DMS 273 (cell line): ENCODE results near the gene OR7A10.

Source experiments
- DNase-seq: peaks from one replicate; lab custom pipeline; 2025; ENCODE audit not compliant: unreplicated experiment; lab: John Stamatoyannopoulos, UW

Gene OR7A10

DNA sequence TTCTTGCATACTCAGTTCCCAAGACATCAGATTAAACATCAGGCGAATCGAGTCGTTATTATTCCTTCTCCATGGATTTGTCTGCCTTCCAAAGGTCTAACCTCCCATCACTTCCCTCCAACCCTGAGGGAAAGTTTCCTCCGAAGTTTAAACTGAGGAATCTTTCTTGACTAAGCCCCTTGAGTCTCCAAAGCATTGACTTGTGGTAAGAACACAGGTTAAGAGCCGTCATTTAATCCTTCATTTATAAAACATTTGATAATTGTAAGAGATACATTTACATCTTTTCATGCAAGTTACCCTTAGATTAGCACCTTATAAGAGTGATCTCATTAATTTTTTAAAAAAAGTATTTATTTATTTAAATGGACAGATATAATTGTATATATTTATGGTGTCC is at the start of gene OR7A10:
OR7A10 (minus strand) TSS at position 101 of the 400 bp plus-strand sequence. CDS start 7,045 bp downstream, outside the sequence.
- no peak for DNase-seq

DNA sequence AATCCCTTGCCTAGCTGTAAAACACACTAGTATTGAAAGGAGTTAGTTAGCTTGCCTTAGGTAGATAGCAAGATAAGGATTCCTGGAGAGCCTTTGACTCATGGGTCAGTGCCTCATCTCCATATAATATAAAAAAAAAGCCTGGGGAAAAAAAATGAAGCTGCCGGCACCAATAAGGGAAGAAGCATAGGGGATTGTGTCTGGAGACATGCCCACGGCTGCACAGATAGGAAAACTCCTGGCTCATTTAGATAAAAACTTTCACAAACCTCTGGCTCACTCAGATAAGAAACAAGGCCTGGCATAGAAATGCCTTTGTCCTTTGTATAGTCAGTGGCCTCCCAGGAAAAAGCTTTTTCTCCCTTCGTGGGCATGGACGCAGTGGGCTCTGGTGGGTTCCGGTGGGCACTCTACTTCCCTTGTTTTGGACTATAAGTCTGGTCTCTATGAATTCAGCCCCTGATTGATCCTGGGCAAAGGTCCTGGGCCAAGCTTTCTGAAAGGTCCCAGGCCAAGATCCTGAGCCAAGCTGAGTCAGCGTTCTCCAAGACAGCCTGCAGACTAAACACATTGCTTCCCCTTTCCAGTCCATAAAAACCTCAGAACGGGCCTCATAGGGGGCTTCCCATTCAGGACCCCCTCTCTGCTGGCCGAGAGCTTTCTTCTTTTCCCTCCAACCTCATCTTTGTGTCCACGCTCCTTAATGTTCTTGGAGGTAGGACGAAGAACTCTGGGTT is 42.1 kb upstream of the OR7A10 start:
- DNase-seq = no peak

DNA sequence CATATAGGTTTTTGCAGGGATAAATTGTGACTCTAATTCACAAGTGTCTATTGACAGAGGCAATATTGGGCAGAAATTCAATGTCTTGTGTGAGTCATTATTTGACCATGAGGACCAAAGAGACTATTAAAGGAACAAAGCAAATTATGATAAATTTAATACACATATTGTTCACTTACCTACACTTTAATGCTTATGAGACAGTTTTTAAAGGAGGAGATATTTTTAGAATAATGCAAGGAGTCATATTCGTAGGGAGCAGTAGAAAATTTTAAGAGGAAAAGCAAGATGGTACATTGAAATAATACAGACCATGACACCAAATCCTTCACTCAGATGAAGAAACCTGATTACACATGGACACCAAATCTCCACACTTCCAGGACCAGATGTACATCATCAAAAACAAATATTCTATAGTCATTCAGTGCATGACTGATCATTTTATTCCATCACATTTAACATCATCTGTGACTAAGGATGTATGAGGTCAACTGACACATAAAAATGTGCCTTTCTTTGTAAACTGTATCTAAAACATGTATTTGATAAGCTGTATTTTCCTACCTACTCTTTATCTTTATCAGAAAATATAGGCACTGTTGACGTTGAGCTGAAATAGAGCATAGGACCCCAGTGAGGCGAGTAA is 41.4 kb upstream of the OR7A10 start:
- DNase-seq = no peak

DNA sequence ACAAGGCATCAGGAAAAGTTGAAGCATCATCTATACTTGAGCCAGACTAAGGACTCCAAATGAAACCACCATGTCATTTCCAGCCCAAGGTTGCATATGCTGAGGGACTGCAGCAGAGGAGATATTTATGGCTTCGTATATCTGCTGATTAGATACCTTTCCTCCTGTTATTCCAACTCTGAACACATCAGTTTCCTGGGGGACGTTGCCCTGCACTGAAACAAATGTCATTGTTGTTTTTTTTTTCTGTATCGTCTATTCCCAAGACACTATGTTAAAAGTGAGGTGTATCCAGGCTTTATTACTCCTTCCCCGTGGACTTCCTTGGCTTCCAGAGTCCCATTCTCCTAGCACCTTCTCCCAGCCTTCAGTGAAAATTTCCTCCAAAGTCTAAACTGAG is 37.3 kb upstream of the OR7A10 start, which contains the start of gene OR7A17:
OR7A17 (minus strand) TSS at position 101 of the 400 bp plus-strand sequence. CDS start 4,777 bp downstream, outside the sequence.
- no peak for DNase-seq

DNA sequence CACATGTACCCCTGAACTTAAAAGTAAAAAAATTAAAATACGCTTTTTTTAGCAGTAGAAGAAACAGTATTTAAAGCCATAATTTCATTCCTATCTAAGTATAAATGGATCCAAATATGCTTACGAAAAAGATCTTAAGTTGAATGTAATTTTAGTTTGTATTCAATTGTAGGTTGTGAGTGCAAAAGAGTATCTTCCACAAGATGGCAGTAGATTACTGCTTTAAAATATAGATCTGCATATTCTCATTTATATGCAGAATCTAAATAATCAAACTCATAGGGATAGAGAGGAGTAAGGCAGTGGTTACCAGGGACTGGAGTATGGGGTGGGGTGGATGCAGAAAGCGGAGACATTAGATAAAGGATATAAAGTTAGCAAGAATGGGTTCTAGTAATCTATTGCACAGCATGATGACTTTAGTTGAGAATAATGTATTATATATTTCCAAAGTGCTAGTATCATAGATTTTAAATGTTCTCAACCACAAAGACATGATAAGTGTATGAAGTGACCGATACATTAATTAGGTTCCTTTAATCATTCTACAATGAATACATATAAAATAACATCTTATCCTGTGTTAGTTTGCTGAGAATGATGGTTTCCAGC is 23.0 kb upstream of the OR7A10 start:
- peak; percentile 38 for DNase-seq

DNA sequence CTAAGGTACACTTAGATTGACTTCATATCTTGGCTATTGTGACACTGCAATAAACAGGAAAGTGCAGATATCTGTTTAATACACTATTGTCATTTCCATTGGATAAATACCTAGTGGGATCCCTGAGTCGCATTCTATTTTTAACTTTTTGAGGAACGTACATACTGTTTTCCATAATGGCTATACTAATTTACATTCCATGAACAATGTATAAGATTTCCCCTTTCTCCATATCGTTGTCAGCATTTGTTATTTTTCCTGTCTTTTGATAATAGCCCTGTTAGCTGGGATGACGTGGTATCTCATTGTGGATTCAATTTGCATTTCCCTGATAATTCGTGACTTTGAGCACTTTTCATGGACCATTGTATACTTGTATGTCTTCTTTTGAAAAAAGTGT is 19.8 kb upstream of the OR7A10 start:
- DNase-seq = no peak

DNA sequence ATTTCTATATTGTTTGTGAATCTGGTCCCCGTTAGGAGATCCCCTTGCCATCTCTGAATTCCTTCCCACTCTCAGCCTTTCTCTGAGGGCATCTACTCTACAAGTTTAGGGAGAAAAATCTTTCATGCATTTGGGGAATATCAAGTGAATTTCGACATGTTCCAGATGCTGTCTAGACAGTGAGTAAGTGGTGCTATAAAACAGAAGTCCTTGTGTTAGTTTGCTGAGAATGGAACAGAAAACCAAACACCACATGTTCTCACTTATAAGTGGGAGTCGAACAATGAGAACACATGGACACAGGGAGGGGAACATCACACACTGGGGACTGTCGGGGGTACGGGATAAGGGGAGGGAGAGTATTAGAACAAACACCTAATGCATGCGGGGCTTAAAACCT is 5.1 kb downstream of the OR7A10 start:
- no peak for DNase-seq

DNA sequence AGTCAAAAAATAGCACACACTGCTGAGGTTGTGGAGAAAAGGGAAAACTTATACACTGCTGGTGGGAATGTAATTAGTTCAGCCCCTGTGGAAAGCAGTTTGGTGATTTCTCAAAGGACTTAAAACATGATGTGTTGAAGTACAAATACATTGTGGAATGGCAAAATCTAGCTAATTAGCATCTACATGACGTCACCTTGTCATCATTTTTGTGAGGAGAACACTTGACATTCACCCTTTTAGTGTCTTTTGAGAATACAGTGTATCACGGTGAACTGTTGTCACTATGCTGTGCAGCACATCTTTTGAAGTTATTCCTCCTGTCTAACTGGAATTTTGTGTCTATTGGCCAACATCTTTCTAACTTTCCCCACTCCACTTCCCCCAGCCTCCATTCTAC is 5.6 kb downstream of the OR7A10 start:
- DNase-seq = no peak

DNA sequence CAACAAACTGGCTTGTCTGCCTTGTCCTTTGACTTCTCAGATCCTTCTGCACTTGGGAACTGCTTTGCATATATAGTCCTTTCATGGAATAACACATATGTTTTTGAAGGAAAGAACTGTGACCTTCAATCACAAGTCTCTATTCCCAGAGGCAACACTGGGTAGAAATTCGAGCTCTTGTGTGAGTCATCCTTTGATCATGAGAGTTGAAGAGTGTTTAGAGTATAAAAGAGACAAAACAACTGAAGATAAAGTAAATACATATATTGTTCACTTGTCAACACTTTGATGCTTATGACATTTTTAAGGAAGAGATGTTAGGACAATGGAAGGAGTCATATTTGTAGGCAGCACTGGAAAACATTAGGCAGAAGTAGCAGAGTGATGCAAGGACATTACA is 8.5 kb downstream of the OR7A10 start:
- no peak for DNase-seq

DNA sequence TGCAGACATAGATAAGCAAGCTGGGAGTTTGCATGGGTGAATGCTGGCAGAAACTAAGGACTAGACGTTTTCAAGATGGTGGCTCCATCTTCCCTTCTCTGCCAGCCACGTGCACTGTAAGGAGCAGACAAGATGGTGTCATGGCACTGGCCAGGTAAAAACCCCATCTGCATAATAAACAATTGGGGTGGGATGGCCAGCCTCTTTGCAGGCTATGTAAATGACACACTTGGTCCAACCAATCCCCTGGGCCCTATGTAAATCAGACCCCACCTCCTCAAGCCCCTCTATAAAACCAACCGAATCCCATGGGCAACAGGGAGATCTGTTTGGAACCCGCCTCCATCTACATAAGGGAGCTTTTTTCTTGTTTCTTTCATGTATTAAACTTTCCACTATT is 11.3 kb downstream of the OR7A10 start:
- DNase-seq = no peak

DNA sequence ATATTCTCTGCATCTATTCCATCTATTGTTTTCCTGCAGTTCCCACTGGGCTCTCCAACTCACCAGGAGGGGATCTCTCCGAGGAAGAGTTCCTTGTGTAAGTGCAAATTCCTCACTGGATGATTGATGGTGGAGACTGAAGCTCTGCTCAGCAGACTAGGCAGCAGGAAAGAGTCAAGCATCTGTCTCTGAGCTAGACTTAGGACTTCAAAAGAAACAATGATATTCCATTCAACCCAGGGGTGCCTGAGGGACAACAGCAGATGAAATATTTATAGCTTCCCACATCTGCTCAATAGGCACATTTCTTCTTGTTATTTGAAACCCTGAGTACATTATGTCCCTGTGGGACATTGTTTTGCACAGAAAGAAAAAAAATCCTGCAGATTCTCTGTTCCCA is 13.7 kb downstream of the OR7A10 start, which contains the start of the genes OR7A5 and OR7C1:
OR7A5 (minus strand) TSS at position 175 of the 400 bp plus-strand sequence. CDS start 6,944 bp downstream, outside the sequence.
OR7C1 (minus strand) TSS at position 175 of the 400 bp plus-strand sequence. CDS start 35,049 bp downstream, outside the sequence.
- DNase-seq = no peak

DNA sequence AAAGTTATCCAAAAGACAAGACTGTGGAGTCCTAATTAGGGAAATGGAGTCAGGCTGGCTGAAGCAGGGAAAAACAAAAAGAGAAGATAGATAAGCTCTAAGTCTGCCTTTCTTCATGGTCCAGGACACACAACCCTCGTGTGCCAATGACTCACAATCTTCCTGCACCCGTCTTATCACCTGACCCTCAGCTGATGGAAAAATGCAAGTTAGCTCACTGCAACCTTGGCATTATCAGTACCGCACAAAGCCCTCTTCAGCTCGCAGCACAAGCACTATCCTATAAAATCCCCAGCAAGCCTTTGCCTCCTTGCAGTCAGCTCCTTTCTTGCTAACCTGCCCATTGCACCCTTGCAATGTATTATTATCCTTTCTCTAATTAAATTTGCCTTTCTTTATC is 18.0 kb downstream of the OR7A10 start:
- DNase-seq = no peak

DNA sequence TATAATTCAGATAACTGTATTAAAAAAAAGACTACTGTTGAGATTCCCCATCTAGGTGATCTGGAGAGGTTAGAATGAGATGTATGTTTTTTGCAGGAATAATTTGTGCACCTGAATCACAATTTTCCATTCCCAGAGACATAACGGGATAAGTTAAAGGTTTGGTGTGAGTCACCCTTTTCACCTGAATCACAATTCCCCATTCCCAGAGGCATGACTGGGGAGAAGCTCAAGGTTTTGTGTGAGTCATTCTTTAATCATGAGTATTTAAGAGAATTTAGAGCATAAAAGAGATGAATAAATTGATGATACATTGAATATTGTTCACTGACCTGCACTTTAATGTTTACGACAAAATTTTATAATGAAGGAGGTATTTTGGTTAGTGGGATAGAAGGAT is 22.7 kb downstream of the OR7A10 start:
- no peak for DNase-seq

DNA sequence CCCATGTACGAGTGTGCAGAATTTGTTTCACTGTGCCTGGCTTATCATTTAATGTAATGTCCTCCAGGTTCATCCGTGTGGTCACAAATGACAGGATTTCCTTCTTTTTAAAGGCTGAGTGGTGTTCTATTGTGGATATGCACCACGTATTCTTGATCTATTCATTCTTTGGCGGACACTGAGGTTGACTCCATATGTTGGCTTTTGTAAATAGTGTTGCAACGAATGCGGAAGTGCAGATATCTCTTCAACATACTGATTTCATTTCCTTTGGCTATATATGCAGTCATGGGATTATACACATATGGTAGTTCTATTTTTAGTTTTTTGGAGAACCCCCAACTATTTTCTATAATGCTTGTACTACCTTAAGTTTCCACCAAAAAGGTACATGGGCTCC is 26.8 kb downstream of the OR7A10 start:
- DNase-seq = no peak

DNA sequence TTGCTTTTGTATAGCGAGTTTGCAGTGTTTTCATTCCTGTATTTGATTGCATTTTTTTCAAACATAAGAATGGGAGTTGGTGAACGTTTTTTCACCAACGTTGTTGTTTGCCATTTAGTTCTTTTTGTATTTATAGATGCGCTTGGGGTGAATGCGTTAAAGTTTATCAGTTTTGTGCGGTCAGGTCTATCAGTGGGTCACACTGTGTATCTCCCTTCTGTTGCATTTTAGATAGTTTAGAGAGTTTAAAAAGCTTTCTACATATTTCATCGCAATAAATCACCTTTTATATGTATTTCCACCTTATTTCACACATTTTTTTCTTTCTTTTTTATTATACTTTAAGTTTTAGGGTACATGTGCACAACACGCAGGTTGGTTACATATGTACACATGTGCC is 30.1 kb downstream of the OR7A10 start:
- no peak for DNase-seq

DNA sequence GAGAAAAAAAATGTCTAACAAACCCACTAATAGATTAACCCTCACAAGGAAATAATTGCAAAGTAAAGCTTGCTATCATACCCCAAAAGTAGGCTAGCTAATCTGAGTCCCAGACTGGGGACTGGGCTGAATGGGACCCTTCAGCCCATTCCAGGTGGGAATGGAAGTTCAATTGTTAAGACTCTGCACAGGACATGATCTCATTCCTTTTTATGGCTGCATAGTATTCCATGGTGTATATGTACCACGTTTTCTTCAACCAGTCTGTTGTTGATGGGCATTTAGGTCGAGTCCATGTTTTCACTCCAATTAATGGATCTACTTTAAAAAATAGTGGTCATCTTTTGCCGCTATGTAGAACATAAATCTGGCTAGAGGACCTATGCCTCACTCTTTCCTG is 31.7 kb downstream of the OR7A10 start:
- DNase-seq = no peak

DNA sequence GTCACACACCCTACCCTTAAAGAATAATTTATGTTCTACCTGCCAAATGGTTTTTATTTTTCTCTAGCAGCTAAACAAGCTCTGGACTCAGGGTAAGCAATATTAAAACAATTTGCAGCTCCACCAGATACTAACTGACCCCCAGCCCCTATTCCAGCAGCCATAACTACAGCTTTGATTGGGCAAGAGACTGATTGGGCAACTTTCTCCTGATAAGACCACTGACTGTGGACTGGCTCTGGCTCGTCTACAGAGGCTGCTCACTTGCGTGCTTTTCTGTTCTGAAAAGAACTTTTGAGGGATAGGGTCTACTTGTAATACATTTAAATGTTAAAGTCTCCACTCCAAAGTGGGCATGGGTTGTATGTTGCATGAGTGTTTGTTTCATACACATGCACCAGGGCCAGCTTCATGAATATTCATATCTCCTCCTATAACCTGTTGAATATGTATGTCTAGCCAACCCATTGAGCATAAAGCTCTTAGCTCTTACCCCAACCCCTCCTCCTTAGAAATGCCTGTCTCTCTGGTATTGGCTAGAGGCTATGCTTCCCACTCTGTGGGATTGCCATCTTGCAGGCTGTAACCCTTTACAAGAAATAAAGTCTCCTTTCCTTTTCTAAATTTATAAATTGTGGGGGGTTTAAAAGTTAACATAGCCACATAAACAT is 33.6 kb downstream of the OR7A10 start:
- no peak for DNase-seq

DNA sequence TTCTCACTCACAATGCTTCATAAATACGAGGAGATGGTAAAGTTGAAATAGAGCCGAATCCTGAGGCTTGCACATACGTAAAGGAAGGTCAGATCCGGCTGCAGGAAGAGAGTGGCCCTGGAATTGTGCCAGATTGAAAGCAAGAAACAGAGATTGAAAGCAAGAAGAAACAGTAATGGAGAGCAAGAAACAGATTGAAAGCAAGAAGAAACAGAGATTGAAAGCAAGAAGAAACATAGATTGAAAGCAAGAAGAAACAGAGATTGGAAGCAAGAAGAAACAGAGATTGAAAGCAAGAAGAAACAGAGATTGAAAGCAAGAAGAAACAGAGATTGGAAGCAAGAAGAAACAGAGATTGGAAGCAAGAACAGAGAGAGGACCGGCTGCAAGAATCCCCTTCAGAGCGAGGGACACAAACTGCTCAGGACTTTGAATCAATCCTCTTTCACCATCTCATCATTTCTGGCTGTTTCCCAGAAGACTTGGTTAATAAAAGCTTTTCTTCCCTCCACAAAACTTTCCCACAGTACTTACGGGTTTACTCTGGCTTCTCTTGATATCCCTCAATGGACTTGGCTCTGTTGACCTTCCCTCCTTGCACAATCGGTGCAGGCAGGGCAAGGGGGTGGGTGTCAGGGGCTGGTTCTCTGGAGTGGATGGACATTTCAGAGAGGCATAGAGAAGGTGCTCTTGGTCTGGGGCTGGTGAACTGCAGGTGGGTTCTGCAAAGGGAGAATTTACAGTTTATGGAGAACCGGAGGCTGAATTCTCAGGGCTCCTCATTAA is 39.3 kb downstream of the OR7A10 start:
- DNase-seq = no peak

DNA sequence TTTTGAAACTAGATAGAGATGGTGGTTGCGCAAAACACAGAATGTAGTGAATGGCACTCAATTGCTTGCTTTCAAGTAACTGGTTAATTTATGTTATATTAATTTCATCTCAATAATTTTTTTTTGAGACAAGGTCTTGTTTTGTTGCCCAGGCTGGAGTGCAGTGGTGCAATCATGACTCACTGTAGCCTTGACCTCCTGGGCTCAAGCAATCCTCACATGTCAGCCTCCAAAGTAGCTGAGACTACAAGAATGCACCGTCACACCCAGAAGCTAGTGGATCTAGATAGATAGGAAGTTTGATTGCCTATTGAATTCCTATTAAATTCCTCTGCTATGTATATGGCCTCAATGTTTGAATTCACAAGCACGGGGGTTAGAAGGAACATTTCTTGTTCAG is 44.0 kb downstream of the OR7A10 start:
- no peak for DNase-seq

DNA sequence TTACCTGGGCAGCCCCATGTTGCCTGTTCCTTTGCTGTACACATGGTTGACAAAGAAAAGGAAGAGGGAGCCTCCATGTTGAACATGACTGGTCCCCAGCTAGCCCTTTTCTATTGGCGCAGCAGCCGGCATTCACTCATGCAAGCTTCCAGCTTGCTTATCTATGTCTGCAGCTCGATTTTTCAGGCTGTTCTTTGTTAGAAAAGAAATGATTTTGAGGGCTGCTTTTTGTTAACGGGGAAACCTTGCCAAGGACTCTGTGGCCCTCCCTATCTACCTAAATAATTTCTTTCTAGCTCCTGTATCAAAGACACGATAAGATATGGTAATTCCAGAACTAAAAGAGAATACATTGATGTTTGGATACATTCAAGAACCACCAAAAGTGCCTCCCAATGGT is 50.0 kb downstream of the OR7A10 start:
- DNase-seq = no peak

DNA sequence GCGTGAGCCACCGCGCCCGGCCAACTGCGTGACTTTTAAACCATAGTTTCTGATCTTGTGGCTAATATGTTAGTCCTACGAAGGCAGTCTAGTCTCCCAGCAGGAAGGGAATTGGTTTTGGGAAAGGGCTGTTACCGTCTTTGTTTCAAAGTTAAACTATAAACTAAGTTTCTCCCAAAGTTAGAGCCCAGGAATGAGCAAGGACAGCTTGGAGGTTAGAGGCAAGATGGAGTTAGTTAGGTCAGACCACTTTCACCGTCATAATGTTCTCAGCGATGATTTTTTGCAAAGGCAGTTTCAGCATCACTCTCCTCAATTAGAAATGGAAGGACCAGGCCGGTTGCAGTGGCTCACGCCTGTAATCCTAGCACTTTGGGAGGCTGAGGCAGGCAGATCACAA is 52.7 kb downstream of the OR7A10 start:
- DNase-seq = no peak
